ENCODE data around the gene TMEM200A.

TMEM200A gene

GRCh38 chr6:130426066-130426721, 60.4 kb downstream of the TMEM200A start:
- no peak for DNase-seq

- no peak for DNase-seq
These were observed 65.6 kb downstream of the TMEM200A start for GRCh38 chr6:130431346-130431852.

GRCh38 chr6:130432838-130433237, 67.0 kb downstream of the TMEM200A start:
- no peak for DNase-seq

DNA sequence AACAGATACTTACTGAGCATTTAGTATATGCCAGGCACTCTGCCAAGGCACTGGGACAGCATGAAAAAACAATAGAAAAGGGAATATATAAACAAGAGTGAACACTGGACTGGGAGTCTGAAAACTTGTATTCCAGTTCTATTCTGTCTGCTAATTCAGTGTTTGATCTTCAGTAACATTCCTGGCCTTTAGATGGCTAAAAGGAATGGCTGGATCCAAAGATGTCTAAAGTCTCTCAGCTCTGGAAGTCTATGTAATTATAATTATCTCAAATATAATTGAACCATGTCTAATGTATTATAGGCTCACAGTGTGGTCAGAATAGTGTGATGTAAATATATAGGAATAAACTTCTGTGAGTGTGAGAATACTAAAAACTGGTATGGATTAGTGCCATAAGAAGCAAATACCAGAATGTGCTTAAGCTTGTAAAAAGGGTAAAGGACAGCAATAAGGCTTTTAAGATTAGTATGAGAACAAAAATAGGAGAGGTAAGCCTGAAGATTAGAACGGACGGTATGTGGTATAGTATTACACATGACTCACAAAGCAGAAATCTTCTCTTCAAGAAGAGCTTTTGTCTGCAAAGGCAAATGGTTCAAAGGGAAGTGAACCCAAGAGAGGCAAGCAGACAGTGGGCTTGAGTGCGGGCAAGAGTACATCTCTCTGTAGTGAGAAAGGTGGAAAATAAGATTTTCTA, 68.5 kb downstream of the TMEM200A start:
- no peak for DNase-seq

GRCh38 chr6:130435181-130435580, 69.4 kb downstream of the TMEM200A start:
- DNase-seq: no peak

GRCh38 chr6:130437961-130438360, 72.1 kb downstream of the TMEM200A start:
- no peak for DNase-seq

DNA sequence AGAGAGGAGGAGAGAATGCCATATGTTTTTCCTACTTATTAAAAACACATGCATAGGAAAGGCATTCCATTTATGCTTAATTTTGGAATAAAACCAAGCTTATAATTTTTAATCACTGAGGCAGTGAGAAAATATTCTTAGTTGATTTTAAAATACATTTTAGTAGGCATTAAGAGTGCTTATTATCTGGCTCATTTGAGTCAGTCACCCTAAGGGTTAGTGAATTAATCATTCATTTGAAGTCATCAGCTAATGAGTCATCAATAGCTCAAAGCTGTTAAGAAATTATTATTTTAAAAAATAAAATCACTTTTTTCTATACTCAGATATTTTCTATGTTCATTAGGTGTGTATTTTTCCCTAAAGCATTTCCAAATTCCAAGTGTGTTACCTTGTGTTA, 81.6 kb downstream of the TMEM200A start:
- no peak for DNase-seq

- no peak for DNase-seq
These were observed 86.5 kb downstream of the TMEM200A start for GRCh38 chr6:130452336-130452735.

- DNase-seq: no peak
These were observed 87.4 kb downstream of the TMEM200A start for GRCh38 chr6:130453230-130453629.

DNA sequence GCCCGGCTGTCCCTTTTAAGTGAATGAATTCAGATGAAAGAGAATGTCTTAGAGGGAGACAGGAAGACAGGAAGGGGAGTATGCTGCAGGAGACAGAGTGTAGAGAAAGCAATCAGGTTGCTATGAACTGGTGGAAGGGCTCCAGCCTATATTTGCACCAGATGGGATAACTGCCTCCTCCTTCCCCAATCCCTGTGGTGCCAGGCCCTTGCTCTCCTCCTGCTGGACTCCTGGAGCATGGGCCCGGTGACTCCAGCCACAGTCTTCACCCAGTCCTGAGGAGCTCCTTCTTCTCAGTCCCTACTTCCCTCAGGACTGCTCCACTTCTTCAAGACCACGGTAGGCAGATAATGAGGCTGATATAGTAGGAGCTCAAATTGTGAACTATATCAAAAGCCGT, 91.8 kb downstream of the TMEM200A start:
- no peak for DNase-seq

DNA sequence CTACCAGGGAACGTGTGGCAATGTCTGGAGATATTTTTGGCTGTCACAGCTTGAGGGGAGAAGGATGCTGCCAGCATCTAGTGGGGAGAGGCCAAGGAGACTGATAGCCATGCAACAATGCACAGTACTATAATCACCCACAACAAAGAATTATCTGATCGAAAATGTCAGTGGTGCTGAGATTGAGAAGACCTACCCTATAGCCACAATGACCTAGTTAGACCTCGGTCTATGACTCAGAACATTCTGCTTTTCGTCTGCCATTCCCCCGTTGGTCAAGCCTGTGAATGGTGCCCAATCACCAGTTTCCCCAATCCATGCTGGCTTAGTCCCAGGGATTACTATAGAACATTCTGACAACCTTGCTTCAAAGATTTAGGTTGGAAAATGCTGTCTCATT, 93.5 kb downstream of the TMEM200A start:
- no peak for DNase-seq

GRCh38 chr6:130460934-130461333, 95.1 kb downstream of the TMEM200A start:
- no peak for DNase-seq

DNA sequence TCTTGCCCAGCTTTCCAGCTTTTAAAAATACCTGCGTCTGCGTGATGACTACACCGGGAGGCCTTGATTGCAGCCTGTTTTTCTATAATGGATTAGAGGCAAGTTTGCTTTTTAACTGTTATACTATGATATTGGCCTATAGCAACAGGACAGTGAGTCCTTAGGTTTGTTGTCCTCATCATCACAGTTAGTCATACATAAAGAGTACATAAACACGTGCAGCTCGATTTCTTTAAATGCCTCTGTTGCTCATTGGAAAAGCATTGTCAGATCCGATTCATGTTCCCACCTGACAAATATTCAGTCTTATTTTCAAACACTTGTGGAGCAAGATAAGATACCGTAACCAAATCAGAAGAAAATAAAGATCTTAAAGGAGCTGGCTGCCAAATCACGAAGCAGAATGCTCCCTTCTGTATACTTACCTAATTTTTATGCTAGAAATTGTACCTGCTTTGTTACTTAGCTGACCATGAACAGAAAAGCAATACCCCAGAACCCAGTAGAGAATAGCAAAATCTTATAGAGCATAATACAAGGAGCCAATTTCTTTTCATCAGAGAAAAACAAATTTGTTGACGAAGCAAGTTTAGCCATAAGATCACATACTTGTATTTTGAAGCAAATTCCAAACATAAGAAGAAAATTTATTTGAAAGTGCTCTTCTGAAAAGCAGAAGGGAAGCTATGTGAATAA, 100.4 kb downstream of the TMEM200A start:
- DNase-seq: no peak

GRCh38 chr6:130466748-130467061, 100.9 kb downstream of the TMEM200A start:
- DNase-seq: no peak

GRCh38 chr6:130467146-130468050, 101.6 kb downstream of the TMEM200A start:
- DNase-seq: no peak

DNA sequence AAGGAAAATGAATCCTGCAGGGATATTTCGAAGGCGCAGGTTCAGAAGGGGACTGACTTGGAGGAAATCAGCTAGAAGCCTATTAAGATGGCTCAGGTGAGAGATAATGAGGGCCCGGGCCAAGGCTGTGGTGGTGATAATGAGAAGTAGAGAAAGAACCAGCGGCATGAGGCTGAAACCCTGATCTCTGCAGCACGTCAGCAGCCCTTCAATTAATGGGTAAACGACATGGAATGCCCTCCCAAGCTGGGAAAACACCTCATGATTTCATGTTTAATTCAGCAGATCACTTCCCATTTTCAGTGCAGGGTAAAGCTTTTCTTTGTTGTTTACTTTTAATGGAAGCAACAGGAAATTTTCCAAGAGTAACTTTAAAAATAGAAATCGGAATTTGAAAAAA, 104.9 kb downstream of the TMEM200A start:
- DNase-seq: no peak

- DNase-seq: no peak
These were observed 108.1 kb downstream of the TMEM200A start for GRCh38 chr6:130473886-130474285.

GRCh38 chr6:130482645-130483390, 117.0 kb downstream of the TMEM200A start:
- DNase-seq: no peak

GRCh38 chr6:130485870-130486269, 120.1 kb downstream of the TMEM200A start:
- DNase-seq: no peak

DNA sequence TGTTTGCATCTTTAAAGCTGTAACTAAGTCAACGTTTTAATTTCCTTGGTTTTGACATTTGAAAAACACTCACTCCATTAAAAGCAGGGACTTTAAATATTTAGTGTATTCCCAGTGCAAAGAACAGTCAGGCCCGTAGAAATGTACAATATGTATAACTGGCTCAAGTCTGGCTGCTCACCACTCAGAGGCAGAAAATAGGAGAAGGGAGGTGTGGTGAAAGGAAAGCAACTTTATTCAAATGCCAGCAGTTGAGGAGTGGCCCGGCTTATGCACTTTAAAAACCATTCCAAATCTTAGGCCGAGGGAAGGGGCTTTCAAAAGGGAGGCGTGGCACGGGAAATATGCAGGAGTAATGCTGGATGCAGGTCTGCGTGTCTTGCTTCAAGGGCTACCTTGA, 120.6 kb downstream of the TMEM200A start:
- DNase-seq: no peak

- no peak for DNase-seq
These were observed 123.7 kb downstream of the TMEM200A start for GRCh38 chr6:130489514-130489913.

Data from NCI-H446 (cell line).